Suprapubic skin (tissue), 4 donors: ENCODE results near the gene ASCC1.

Source experiments
- EP300 ChIP-seq: sonication (generic); formaldehyde crosslinking; IDR thresholded peaks from one replicate; pipeline ENCODE4 v1.6.1; 2017; ENCODE audit warnings: antibody characterized with exemption
- POLR2A ChIP-seq, 2 donors: fragments of 450-650 bp; IDR thresholded peaks; one replicate each; pipeline ENCODE4 v1.6.1; 2017; ENCODE audit warnings: antibody characterized with exemption in 2 of 2, mild to moderate bottlenecking in 2 of 2, moderate library complexity in 2 of 2
- POLR2AphosphoS5 ChIP-seq, 3 donors: sonication (generic); formaldehyde crosslinking; IDR thresholded peaks; one replicate each; pipeline ENCODE4 v1.6.1; 2017; ENCODE audit warnings: antibody characterized with exemption in 3 of 3
- TF ChIP-seq, protein P1 (sequence below), 2 donors: fragments of 200-600 bp in 1 of 2; fragments of 450-650 bp in 1 of 2; sonication (generic) in 1 of 2; IDR thresholded peaks; one replicate each; pipeline ENCODE4 v1.5.1; 2016 to 2019; ENCODE audit warnings: antibody characterized with exemption in 2 of 2, mild to moderate bottlenecking in 1 of 2, moderate library complexity in 1 of 2

- TF ChIP-seq, protein P1, sequence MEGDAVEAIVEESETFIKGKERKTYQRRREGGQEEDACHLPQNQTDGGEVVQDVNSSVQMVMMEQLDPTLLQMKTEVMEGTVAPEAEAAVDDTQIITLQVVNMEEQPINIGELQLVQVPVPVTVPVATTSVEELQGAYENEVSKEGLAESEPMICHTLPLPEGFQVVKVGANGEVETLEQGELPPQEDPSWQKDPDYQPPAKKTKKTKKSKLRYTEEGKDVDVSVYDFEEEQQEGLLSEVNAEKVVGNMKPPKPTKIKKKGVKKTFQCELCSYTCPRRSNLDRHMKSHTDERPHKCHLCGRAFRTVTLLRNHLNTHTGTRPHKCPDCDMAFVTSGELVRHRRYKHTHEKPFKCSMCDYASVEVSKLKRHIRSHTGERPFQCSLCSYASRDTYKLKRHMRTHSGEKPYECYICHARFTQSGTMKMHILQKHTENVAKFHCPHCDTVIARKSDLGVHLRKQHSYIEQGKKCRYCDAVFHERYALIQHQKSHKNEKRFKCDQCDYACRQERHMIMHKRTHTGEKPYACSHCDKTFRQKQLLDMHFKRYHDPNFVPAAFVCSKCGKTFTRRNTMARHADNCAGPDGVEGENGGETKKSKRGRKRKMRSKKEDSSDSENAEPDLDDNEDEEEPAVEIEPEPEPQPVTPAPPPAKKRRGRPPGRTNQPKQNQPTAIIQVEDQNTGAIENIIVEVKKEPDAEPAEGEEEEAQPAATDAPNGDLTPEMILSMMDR (IDR thresholded peaks at IDR 0.05), result no peak
- no peak for TF ChIP-seq EP300
- TF ChIP-seq POLR2A (IDR thresholded peaks at IDR 0.05), result no peak
- no peak for TF ChIP-seq POLR2AphosphoS5 (IDR thresholded peaks at IDR 0.05)
Measured at GRCh38 chr10:72194949-72195348, 21.1 kb downstream of the ASCC1 start.
